Measurements from ENCODE around the gene FBLN1.
A peak's percentile ranks its signal among the peaks of the same experiment; 100 is the strongest.

The FBLN1 gene

GRCh38 chr22:45616432-45616831, 113.7 kb downstream of the FBLN1 start:
- CTCF ChIA-PET: interaction anchor here (0.9 kb wide), 1 partner anchor 11 kb away, joined by 4 read pairs; no protein-coding TSS in a partner anchor
- POLR2A ChIA-PET: no interaction called here
- Histone ChIP-seq H3K9me3 (ENCODE audit: control insufficient read depth, insufficient read depth, low read depth, low read length) (no peaks in the 10 kb centered on the region), H3K4me1 (ENCODE audit: control insufficient read depth, insufficient read depth, low read length) (no peaks in the 10 kb centered on the region), H3K27ac (ENCODE audit: extremely low read depth, low read depth, low read length) (no peak overlapping the region), H3K36me3 (ENCODE audit: control insufficient read depth in 2 of 2, insufficient read depth in 1 of 2, low read length in 2 of 2) (no peaks in the 10 kb centered on the region), H3K4me3 (ENCODE audit: low read depth, low read length) (no peak overlapping the region)
- TF ChIP-seq ZNF148 (tag by site-specific recombination; IDR thresholded peaks at IDR 0.05; ENCODE audit: borderline replicate concordance) (no peak), ZNF174 (tag by site-specific recombination; IDR thresholded peaks at IDR 0.05) (no peak), ZBTB49 (tag by site-specific recombination; IDR thresholded peaks at IDR 0.05; ENCODE audit: low read depth) (no peak), ZNF140 (tag by site-specific recombination; IDR thresholded peaks at IDR 0.05) (peak; percentile 98), IKZF3 (tag by site-specific recombination; IDR thresholded peaks at IDR 0.05) (no peak), ZBTB7A (tag by site-specific recombination; IDR thresholded peaks at IDR 0.05; ENCODE audit: low read depth) (no peak), ZNF184 (tag by site-specific recombination; IDR thresholded peaks at IDR 0.05) (no peak)

GRCh38 chr22:45617948-45618347, 115.3 kb downstream of the FBLN1 start:
- Histone ChIP-seq H3K9me3 (ENCODE audit: control insufficient read depth, insufficient read depth, low read depth, low read length) (no peaks in the 10 kb centered on the region), H3K4me3 (ENCODE audit: low read depth, low read length) (no peak overlapping the region), H3K27ac (ENCODE audit: extremely low read depth, low read depth, low read length) (no peak overlapping the region), H3K36me3 (ENCODE audit: control insufficient read depth in 2 of 2, insufficient read depth in 1 of 2, low read length in 2 of 2) (no peaks in the 10 kb centered on the region), H3K4me1 (ENCODE audit: control insufficient read depth, insufficient read depth, low read length) (no peaks in the 10 kb centered on the region)
- ChIA-PET CTCF (no interaction called here), POLR2A (no interaction called here)
- no peak for TF ChIP-seq ZNF654 (tag by site-specific recombination; IDR thresholded peaks at IDR 0.05; ENCODE audit: low read depth)
- no peak for TF ChIP-seq ZNF223 (tag by site-specific recombination; IDR thresholded peaks at IDR 0.05)
- no peak for TF ChIP-seq ZNF658 (tag by site-specific recombination; IDR thresholded peaks at IDR 0.05)
- no peak for TF ChIP-seq ZNF2 (tag by site-specific recombination; IDR thresholded peaks at IDR 0.05)
- no peak for TF ChIP-seq ZFP41 (tag by site-specific recombination; IDR thresholded peaks at IDR 0.05; ENCODE audit: borderline replicate concordance)
- TF ChIP-seq ZNF148 (tag by site-specific recombination; IDR thresholded peaks at IDR 0.05; ENCODE audit: borderline replicate concordance): no peak
- TF ChIP-seq ZBTB1 (tag by site-specific recombination; IDR thresholded peaks at IDR 0.05): no peak
- TF ChIP-seq GLI2 (tag by site-specific recombination; IDR thresholded peaks at IDR 0.05; ENCODE audit: borderline replicate concordance, low read depth): no peak
- no peak for TF ChIP-seq RBAK (tag by site-specific recombination; IDR thresholded peaks at IDR 0.05)
- TF ChIP-seq SP2 (tag by site-specific recombination; IDR thresholded peaks at IDR 0.05): no peak
- no peak for TF ChIP-seq SETDB1 (IDR thresholded peaks at IDR 0.05; ENCODE audit: insufficient read length, low read length)
- TF ChIP-seq ZBTB20 (tag by site-specific recombination; IDR thresholded peaks at IDR 0.05): no peak
- no peak for TF ChIP-seq ZSCAN18 (tag by site-specific recombination; IDR thresholded peaks at IDR 0.05)
- no peak for TF ChIP-seq ZBTB7A (tag by site-specific recombination; IDR thresholded peaks at IDR 0.05; ENCODE audit: low read depth)
- no peak for TF ChIP-seq ZNF16 (tag by site-specific recombination; IDR thresholded peaks at IDR 0.05; ENCODE audit: low read depth)
- TF ChIP-seq ZNF266 (tag by site-specific recombination; IDR thresholded peaks at IDR 0.05; ENCODE audit: low read depth): no peak
- no peak for TF ChIP-seq ZNF768 (tag by site-specific recombination; IDR thresholded peaks at IDR 0.05)
- no peak for TF ChIP-seq SCRT2 (tag by site-specific recombination; IDR thresholded peaks at IDR 0.05)
- no peak for TF ChIP-seq ZNF211 (tag by site-specific recombination; IDR thresholded peaks at IDR 0.05; ENCODE audit: low read depth)

Data from HEK293 (cell line).